ENCODE results near the gene SP8.

SP8 gene

DNA sequence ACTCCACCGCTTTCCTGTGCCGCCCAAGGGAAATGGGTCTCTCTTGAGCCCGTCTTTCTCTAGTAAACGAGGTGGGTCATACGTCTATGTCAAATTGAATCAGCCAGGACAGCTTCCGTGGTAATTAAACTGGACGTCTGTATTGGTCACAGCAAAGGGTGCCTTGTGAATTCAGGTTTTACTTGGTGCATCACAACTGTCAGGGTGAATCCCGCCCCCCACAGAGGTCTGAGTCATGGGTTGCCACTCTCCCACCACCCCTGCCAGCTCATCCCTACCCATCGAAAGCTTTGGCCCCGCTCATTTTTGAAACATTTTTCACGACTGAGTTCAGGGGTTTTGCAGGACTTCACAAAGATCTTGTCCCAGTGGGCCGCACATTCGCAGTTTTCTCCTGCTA is 8.0 kb upstream of the SP8 start:
- no peak for DNase-seq (ENCODE audit: low read depth in 2 of 2)

DNA sequence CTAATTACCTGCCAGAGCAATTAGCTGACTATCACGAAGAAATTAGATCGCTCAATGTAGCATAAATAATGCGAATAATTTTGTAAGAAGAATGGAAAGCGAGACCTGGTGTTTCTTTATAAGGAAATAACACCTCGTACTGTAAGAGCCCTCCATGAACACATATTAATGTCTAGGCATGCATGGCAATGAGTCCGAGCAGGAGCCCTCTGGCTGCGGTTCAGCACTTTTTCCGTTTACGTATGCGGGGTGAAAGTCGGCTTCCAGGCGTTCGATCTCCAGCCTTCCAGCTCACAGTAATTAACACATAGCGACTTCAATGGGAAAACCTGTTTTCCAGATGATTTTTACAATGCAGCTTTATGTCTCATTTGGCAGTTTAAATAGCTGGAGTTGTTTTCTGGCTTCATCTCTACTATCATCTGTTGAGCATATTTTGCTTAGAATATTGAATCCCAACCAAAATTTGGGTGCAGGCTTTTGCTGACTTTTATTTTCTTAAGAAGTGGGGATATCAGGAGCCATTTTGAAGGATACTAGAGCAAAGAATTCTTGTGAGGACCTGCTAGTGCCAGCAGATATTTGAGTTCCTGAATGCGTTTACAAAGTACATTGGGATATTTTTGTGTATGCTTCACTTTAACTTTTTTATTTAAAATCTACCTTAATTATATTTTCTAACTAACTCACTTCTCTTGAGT is 7.2 kb upstream of the SP8 start:
- no peak for DNase-seq (ENCODE audit: low read depth in 2 of 2)

DNA sequence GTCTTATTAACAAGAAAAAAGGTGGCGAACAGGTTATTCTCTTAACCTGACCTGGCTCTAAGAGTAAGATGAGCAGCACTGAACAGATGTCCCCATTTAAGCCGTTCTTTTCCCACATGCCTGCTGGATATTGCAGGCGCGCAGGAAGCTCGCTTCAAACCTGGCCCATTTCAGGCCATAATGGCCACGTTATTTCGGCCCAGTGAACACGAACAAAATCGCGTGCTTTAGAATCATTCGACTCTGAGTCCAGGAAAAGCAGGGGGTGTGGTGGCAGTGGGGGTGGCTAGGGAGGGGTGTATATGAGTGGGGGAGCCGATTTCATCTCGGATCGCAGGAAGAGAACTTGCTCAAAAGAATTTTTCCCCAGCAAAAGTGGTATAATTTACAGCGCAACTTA is 6.6 kb upstream of the SP8 start:
- no peak for DNase-seq (ENCODE audit: low read depth in 2 of 2)

DNA sequence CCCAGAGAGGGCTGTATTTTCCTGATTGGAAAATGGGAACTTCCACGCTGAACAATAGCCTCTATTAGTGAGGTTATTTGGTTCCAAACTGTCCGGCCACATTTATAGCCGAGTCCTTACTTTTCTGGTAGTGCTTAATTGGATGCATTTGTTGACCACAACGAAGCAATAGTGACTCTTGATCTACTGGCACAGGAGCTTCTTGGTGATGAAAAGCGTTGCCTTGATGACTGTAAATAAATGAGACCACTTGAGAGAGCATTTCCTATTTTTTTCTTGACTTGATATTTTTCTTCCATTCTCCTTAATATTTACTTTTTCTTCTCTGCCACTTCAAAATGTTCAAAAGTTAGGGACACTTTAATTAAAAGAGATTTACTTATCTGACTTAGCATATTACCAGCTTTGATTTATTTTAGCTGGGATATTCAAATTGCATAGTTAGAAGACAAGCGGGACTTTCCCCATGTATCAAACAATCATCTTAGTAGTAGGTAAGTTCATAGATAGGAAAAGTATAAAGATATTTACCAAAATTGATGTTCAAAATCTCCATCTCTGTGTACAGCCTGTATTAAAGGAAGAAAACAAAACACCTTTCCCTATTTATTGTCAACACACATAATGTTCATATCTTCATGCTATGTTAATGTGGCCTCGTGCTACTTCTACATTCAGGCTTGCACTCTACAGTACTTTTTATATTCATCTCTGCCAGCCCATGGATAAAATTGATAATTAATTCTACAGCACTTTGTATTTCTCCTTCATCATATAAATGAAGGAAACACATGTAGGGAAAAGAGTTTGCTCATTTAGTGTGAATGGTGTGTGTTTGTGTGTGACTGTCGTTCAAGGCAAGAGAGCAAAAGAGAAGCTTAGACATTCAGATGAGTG is 5.1 kb upstream of the SP8 start:
- DNase-seq (ENCODE audit: low read depth in 2 of 2) = no peak

DNA sequence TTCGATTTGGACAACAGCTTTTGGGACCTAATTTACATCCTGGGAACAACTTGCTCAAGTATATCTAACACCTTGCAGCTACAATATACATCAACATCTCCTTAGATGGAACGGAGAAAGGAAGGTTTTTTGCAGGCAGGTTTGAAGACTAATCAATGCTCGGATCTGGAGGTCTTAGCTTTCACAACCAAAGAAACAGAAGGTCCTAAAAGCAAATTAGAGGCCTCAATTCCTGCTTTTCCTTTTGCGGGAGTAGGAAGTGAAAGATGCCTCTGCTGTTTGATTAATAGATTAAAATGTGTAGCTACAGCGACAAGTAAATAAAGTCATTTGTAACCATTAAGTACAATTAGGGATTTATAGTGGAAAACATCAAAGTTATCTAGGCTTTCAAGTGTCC is 3.7 kb upstream of the SP8 start:
- DNase-seq (ENCODE audit: low read depth in 2 of 2) = no peak

DNA sequence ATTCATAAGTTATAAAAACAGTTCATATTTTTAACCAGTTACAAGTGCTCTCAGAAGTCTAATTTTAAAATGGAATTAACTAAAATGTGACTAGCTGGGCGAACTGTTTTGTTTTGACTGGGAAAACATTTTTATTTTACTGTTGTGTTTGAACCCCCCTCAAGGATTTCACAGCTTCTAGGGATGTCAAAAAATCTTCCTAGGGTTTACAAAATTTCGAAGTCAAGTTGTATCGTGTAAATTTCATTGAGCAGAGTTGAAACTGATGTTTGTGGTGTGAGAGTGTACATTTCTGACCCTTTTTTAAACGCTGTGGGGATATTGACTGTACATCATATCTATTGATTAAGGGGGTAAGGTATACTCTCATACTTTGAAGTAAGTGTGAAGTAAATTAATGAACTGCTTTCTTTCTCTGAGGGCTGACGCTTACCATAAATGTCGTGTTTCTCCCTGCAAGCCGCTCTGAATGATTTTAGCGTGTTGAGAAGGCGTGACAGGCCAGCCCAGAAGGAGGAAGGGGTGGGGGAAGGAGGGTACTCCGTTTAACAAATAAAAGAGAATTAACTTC is 1.8 kb upstream of the SP8 start:
- DNase-seq (ENCODE audit: low read depth in 2 of 2) = no peak

DNA sequence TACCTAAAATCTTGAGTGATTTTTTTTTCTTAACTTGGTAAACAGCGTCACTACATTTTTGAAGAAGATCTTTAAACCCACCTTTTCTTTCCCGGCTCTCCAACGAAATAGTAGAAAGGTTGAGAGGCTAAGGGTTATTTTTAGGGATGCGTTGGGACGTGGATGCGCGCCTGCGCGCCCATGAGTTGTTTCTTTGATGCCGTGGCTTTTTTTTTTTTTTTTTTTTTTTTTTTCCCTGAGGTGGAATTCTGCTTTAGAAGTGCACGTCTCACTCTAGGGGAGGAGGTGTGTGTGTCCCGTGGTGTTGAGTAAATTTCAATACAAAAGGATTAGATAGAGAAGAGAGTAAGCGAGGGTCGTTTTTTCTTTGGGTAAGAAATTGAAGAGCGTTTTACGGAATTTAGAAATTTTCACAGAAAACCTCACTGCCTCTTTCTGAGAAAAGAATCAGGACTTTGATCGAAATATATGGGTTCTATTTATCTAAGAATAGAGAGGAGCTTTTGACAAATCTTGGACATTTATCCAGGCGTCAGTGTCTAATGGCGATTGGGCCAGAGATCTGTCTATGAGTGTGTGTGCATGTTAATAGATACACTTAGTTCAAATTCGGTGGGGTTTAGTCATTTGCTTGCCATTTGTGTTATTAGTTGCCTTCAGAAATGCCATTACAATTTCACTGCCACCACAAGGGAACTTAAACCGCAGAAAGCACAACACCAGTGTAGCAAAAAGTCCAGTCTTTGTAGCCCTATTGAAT is 1.2 kb upstream of the SP8 start:
- DNase-seq (ENCODE audit: low read depth in 2 of 2) = no peak

DNA sequence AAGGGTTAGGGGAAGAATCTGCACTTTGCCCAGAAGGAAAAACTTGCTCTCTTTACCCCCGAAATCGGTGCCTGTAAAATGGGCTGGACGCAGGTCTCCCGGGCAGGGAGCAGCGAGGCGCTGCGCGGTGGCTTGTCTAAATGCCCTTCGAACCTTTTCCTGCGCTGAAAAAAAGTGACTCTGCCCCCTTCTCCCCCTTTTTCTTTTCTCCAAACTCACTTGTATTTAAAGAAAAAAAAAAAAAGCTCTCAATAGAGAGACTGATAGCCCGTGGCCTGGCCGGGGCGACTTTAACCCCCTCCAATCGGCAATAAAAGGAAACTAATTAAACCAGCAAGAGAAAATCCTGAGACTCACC is 286 bp downstream of the SP8 start:
- DNase-seq (ENCODE audit: low read depth in 2 of 2) = no peak

DNA sequence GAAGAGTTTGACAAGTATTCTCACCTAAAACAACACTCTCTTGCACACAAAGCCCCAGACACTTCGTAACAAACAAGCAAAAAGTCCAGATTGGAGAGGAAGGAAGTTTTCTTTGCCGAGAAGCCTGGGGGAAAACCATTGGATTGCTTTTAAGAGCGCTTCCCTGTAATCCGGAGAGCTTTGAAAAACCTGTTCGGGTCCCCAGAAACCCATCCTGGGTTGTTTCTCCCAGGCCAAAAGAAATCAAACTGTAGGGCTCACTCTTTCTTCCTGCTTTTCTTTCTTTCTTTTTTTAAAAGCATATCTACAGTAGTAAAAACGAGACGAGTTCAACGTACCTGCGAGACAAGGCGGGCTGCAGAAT is 655 bp downstream of the SP8 start:
- no peak for DNase-seq (ENCODE audit: low read depth in 2 of 2)

DNA sequence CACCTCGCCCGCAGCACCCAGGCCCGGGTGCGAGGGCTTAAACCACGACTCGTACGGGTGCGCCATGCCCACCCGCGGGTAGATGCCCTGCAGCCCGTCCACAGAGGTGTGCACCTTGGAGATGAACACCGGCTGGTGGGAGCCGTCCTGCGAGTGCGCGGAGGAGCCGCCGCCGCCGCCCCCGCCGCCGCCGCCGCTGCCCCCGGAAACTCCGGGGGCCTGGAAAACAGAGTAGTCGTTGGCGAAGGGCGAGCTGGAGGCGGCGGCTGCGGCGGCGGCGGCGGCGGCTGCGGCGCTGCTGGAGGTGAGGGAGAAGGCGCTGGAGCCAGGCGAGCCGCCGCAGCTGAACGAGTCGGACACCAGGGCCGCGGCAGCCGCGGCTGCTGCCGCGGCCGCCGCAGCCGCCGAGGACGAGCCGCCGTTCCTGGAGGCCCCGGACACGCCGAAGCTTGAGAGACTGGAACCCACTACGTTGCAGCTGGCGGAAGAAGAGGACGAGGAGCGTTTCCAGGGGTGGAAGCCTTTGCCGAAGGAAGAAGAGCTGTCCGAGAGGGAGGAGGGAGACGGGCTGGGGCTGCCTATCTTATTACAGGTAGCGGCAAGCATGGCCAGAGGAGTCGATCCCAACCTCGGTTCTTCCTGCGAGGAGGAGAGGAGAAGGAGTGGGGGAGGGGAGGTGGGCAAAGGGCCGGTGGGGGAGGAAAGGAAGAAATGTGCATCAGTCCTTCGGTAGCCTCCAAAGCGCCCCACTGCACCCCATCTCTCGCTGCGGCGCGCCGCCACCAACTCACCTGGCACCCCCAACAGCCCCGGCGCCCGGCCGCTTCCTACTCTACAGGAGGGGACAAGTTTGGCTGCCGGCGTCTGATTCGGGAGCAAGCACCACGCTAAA is 1.3 kb downstream of the SP8 start:
- no peak for DNase-seq (ENCODE audit: low read depth in 2 of 2)

DNA sequence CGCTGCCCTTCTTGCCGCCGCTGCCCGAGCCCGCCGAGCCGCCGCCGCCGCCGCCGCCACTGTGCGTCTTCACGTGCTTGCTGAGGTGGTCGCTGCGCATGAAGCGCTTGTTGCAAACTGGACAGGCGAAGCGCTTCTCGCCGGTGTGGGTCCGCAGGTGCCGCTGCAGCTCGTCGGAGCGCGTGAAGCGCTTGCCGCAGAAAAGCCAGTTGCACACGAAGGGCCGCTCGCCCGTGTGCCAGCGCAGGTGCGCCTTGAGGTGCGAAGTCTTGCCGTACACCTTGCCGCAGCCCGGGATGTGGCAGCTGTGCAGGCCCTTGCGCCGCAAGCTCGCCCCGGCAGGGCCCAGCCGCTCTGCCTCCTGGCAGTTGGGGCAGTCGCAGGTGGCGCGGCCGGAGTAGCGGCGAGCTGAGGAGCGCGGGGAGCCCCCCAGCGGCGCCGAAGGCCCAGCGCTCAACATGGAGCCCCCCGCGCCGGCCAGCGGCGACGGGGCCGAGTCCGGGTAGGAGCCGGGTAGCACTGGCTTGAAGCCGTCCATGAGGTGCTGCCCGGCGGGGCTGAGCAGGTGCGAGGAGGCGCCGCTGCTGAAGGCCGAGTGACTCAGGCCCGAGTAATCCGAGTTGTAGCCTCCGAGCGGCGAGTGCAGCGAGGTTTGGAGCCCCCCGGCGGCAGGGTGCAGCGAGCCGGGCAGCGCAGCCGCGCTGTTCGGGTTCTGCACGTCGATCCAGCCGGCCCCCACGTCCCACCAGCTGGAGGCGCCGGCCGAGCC is 2.1 kb downstream of the SP8 start:
- no peak for DNase-seq (ENCODE audit: low read depth in 2 of 2)

DNA sequence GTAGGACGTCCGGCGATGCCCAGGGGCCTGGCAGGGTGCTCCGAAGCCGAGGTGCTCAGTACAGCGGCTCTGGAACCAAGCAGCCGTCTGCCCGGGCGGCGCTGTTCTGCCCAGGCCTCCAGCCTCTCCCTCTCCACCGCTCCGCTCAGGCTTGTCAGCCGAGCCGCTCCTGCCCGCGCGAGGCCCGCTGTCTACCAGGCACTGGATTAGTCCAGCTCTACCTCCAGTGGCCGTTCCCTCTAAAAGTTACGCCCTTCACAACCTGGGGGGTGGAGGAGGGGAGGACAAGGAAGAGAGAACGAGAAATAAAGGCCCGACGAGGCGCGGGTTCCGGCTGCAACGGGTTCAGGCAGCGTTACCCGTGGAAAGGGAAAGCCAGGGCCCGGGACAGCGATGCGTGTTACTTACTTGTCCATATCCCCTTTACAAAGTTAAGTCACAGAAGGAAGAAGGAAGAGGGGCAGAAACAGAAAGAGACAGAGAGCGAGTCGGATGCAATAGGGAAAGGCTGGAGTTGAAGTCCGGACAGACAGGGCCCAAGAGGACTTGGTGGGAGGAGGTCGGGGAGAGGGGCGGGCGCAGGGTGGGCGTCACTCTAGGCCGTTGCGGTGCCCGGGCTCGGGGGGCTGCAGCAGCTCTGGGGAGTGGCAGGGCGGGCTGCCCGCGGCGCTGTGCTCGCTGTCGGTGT is 2.8 kb downstream of the SP8 start:
- no peak for DNase-seq (ENCODE audit: low read depth in 2 of 2)

DNA sequence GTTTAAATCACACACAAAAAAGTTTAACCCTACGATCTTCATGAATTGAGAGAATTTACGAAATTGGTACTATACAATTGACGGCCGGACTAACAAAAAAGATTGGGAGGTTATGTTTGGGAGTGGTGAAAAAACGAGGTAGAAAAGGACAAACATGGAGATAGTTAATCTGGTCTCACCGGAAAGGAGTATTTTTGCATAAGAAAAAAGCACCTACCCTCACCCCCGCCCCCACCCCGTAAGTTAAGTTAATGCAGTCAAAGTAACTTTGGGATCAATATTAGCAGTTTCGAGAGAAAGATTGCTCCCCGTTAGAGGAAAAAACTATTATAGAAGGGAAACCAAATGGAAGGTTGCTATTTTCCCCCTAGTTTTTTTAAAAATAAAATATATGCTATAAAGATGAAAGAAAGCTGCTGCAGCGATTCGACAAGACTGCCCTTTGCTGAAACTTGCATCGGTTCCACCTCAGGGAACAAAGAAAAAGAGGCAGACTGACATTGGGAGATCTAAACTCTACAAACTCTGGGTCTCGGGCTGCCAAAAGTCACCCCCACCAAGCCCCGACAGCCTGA is 3.5 kb downstream of the SP8 start:
- no peak for DNase-seq (ENCODE audit: low read depth in 2 of 2)

DNA sequence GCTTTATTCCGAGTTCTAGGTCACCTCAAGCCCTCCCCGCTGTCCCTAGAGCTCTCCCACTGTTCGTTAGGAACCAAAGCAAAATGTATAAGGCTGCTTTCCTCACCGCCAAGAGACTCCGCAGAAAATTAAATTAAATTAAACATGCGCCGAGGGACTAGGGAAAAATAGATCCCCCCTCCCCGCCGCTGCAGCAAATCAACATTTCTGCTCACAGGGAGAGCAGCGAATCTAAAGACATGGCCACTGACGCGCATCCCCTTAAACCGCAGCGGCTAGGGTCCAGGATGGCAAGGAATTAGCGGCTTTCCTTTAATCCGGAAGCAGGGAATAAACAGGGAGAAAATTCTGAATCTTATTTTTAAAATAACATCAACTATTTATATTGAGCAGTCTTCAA is 7.6 kb downstream of the SP8 start:
- DNase-seq (ENCODE audit: low read depth in 2 of 2) = no peak

DNA sequence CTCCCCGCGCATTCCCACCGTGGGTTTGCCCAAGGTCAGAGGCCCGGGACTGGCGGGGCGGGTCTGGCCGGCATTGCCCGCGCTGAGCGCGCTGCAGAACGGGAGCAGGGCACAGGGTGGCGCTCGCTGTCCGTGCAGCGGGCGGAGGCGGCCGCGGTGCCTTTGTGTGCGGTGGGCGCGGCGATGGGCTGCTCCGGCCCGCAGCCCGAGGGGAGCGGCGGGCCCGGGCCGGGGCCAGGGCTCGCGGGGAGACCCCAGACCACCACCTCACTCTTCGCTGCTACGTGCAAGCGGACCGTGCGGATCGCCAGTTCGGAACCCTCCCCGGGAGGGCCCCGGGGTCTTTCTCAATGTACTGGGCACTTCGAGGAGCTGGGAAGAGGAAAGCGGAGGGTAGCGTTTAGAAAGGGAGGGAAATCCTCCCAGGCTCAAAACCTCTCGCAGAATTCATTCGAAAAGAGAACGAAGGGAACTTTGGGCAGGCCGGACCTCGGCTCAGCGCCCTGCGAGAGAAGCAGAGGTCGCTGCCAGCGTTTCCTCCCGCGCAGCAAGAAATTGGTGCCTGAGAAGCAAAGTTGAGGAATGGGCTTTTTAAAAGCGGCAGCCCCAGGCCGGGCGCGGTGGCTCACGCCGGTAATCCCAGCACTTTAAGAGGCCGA is 8.5 kb downstream of the SP8 start:
- DNase-seq (ENCODE audit: low read depth in 2 of 2) = no peak

DNA sequence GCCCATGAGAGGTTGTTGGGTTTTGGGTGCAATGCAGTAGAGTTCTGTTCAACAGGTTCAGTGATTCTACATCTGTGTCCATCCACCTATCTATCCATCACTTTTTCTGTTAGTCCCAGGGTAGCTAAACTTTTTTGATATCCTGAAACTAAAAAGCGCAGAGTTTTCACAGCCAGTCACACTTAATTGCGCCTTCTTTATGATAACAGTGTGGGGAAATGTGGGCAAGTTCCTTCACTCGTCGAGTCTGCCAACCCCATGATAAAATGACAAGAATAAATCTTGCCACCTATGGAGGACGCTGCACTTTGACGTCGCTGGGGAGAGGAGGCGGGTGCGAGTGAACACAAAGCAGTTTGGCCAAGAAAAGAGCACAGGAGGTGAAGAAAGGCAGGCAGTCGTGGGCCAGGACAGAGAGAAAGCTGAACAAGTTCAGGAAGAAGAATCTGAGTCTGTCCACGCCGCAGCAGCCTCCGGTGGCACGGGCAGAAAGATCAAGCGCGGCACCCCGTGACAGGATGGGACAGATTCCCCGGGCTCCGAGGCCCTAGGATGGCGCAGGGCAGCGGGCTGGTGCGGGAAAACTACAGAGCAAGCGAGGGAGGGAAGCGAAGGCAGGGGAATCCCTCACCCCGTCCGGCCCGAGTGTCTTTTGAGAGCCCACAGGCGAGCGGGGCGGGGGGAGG is 9.2 kb downstream of the SP8 start:
- DNase-seq (ENCODE audit: low read depth in 2 of 2) = no peak

DNA sequence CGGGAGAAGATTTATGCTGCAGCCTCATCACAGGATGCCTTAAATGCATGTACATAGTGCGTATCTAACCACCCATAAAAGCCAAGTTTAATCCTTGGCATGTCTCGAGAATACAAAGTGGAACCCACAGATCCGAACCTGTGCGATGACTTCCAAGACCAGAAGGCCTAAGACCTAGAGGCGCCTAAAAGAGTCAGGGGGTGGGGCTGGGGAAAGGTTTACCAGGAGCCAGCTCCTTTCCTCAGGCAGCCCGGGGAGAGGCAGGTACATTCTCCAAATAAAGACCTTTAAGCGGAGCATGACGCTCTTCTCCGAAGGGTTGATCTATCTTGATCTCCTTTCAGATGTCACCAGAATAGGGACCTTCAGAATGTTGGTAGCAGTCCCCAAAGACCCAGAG is 9.7 kb downstream of the SP8 start:
- no peak for DNase-seq (ENCODE audit: low read depth in 2 of 2)

DNA sequence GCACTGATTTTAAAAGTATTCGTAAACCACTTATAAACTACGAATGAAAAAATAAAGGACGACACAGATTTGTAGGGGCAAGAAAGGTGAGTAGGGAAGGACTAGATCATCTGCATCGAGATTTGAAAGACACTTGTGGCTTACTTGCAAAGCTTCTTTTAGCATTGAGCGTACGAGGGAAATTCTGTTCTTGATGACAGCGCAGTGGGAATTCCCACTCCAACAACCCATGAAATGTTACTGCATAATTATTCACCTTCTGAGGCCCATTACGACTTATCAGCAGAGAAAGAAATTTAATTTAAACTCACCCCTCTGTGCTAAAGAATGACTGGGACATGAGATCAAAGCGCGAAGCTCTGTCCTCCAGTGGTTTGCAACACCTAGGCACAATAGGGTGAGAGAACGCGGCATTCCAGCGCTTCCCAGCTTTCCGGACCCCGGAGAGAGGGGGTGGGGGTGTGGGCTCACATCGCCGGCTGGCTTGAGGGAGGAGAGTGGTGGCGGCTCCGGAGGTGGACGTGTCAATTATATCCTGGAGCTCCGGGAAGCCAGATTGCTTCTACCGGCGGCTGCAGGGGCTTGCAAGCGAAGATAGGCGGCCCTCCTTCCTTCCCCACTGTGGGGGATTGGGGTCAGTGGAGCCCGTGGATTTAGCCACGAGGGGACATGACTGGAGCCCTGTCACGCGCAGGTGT is 10.3 kb downstream of the SP8 start:
- DNase-seq (ENCODE audit: low read depth in 2 of 2) = no peak

All from stimulated activated CD4-positive, alpha-beta T cell treated with anti-CD3 and anti-CD28 coated beads, Interleukin-1b, Interleukin-23, amount 100 ng/mL, for 4 hours (primary cell).